HUDEP-2 (cell line): ENCODE results near the gene DDT.
"Not testable (repeated sequence)": the region's sequence is repeated elsewhere in the genome, so short reads cannot be mapped to it uniquely, and the experiment has no call there.

ENCODE experiments used
- DNase-seq, 76 experiments: peaks; one replicate each; lab custom pipeline; 2025; ENCODE audit not compliant: unreplicated experiment in 76 of 76; lab: John Stamatoyannopoulos, UW

Gene DDT

GRCh38 chr22:23993080-23993479 lies 18.8 kb upstream of the DDT start:
- not testable (repeated sequence) for DNase-seq

DNA sequence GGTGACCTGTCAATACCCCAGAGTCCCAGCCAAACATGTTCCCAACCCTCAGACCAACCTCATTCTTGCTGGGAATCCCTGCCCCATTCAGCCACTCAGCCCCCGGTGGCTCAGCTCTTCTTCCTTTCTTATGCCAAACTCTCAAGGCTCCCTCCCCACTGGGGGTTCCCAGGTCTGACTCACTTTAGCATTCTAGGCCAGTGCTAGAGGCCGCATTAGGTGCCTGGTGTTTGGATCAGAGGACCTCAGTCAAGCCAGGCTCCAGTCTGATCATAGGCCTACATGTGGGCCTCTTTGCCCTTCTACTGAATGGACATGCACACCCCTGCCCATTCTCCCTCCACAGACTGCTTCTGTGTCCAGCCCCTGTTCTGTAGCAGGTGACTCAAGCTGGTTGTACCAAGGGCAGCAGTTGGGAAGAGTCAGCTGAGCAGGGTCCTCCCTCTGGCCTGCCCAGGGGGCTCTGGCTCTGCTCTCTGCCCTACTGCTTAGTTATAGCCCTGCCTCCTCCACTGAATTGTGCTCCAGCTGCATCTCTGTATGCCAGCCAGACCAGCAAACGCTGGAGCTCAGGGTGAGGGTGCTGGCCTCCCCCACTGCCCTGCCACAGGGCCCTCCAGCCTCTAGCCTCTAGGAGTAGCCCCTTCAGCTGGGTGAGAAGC lies 15.5 kb upstream of the DDT start:
- not testable (repeated sequence) for DNase-seq

GRCh38 chr22:23986538-23987178 lies 12.4 kb upstream of the DDT start:
- DNase-seq: not testable (repeated sequence)

GRCh38 chr22:23986089-23986488 lies 11.8 kb upstream of the DDT start:
- not testable (repeated sequence) for DNase-seq

GRCh38 chr22:23984430-23984829 lies 10.2 kb upstream of the DDT start:
- peak in 32 of 76 experiments; percentile 5 to 63 (median 26) for DNase-seq

DNA sequence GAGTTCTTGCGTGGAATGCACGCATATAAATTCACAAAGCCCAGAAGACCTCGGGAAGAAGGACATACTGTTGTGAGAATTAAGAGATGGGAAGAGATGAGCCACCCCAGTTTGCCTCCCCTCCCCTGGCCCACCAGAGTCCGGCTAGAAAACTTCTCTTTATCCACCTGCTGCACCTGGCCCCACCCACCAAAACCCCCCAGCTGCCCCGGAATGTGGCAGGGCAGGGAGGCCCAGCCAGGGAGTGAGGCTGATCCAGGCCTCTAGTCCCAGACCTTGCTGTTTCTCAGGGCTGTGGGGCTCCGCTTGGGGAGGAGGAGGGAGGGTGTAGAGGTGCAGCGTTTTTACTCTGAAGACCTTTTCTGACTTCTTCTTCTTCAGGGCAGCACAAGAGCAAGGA lies 6.3 kb upstream of the DDT start:
- DNase-seq: not testable (repeated sequence)

- DNase-seq: not testable (repeated sequence)
These were observed 5.5 kb upstream of the DDT start, which contains the start of gene GSTT2 for GRCh38 chr22:23979557-23980240. Gene GSTT2, plus strand, starts transcription at chr22:23980134.

GRCh38 chr22:23977304-23977703 lies 3.1 kb upstream of the DDT start:
- not testable (repeated sequence) for DNase-seq

- DNase-seq: not testable (repeated sequence)
These were observed 653 bp upstream of the DDT start for GRCh38 chr22:23974836-23975352.

DNA sequence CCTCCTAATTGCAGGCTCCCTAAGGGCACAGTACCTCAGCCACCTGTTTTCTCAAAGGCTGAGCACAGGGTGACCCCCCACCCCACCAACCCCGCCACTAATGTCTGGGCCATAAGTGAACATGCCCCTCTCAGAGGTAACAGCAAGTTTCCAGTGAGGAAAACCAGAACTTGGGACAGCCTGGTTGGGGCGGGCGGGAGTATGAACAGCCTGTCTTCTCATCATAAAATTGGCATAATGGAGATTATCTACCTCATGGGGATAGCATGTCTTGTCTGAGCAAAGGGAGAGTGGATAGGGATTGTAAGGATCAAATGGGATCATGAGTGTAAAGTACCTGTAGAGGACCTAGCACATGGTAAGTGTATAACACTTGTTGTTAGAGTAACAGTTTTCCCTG lies 2.3 kb downstream of the DDT start:
- DNase-seq: not testable (repeated sequence)

GRCh38 chr22:23970816-23971486 lies 3.3 kb downstream of the DDT start:
- DNase-seq: peak in 14 of 76 experiments; percentile 4 to 33 (median 16)

GRCh38 chr22:23970201-23970641 lies 4.0 kb downstream of the DDT start:
- DNase-seq: no peak

DNA sequence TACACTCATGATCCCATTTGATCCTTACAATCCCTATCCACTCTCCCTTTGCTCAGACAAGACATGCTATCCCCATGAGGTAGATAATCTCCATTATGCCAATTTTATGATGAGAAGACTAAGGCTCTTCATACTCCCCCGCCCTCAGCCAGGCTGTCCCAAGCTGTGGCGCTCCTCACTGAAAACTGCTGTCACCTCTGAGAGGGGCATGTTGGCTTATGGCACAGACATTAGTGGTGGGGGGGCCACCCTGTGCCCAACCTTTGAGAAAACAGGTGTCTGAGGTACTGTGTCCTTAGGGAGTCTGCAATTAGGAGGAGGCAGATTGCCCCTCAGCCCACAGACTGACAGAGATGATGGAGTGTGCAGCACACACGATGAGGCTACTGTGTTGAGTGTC lies 5.2 kb downstream of the DDT start:
- no peak for DNase-seq

DNA sequence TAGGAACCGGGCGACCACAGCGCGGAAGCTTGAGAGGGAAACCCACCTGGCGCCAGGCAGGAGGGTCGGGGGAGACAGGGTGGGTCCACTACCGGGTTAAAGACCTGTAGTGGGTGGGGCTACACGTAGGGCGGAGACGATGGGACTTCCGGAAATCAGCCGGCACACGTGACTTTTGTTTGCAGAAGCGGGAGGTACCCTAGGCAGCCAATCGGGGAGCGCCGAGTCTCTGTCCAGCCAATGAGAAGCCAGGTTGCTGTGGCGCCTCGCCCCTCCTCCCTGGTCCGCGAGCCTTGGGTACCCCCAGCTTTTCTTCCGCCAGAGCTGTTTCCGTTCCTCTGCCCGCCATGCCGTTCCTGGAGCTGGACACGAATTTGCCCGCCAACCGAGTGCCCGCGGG lies 7.7 kb downstream of the DDT start, which contains the start of gene DDTL:
Gene DDTL, plus strand, starts transcription at position 321 of the 400 bp plus-strand sequence. Its CDS starts 27 bp downstream, at position 348.
- not testable (repeated sequence) for DNase-seq

GRCh38 chr22:23966094-23966493 lies 8.1 kb downstream of the DDT start:
- DNase-seq: not testable (repeated sequence)

GRCh38 chr22:23961084-23961771 lies 13.0 kb downstream of the DDT start, which contains the start of gene GSTT2B:
Gene GSTT2B, minus strand, starts transcription at chr22:23961195. Its CDS starts 64 bp downstream, at chr22:23961131.
- not testable (repeated sequence) for DNase-seq

GRCh38 chr22:23956301-23956900 lies 17.8 kb downstream of the DDT start:
- DNase-seq: peak in 58 of 76 experiments; percentile 6 to 80 (median 50)

GRCh38 chr22:23955886-23956285 lies 18.4 kb downstream of the DDT start:
- DNase-seq: not testable (repeated sequence)

GRCh38 chr22:23954991-23955305 lies 19.3 kb downstream of the DDT start:
- DNase-seq: not testable (repeated sequence)
